HG03135 (cell line): ENCODE data around the gene ADGRA1.
"Not testable (repeated sequence)": the region's sequence is repeated elsewhere in the genome, so short reads cannot be mapped to it uniquely, and the experiment has no call there.

ENCODE experiments used
- ATAC-seq: cut with Tn5 transposase; IDR thresholded peaks from one replicate; pipeline ENCODE4 v1.9.1; 2021; ENCODE audit warnings: mild to moderate bottlenecking, moderate library complexity; ENCODE audit not compliant: unreplicated experiment

The ADGRA1 gene

GRCh38 chr10:133175624-133176023, 87.9 kb downstream of the ADGRA1 start:
- ATAC-seq = not testable (repeated sequence)

DNA sequence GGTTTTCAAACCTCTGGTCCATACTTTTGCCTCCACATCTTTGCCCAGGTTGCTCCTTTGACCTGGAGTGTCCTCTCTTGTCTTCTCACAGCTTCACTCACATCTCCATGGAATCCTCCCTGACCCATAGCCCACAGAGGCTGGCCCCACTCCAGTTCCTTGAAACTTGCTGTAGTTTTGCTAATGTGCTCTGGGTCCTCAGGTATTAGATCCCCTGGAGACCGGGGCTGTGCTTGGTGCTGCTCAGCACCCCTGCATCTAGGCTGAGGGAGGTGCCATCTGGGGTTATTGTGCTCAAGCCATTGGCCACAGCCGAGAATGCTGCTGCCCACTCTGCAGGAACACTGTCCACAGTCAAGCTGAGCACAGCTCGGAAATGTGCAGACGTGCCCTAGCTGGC, 88.8 kb downstream of the ADGRA1 start:
- no peak for ATAC-seq

DNA sequence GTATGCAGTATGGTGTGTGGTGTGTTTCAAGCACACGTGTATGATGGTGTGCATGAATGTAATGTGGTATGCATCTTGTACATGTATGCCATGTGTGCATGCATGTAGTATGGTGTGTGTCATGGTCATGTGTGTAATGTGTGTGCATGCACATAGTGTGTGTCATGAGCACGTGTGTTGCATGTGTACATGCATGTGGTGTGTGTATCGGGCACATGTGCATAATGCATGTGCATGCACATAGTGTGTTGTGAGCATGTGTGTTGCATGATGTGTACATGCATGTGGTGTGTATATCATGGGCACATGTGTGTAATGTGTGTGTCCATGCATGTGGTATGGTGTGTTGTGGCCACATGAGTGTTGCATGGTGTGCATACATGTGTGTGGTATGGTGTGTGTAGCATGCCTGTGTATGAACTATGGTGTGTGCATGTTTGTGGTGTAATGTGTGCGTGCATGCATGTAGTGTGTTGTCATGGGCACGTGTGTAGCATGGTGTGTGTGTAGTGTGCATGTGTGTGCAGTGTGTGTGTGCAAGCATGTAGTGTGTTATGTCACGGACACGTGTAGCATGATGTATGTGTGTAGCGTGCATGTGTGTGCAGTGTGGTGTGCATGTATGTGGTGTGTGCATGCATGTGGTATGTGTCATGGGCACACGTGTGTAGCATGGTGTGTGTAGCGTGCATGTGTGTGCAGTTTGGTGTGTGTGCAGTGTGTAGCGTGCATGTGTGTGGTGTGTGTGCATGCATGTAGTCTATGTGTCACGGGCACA, 89.8 kb downstream of the ADGRA1 start:
- ATAC-seq = no peak

- no peak for ATAC-seq
Measured at GRCh38 chr10:133178357-133179127, 90.8 kb downstream of the ADGRA1 start.

GRCh38 chr10:133179128-133179520, 91.4 kb downstream of the ADGRA1 start:
- no peak for ATAC-seq

- ATAC-seq = no peak
Measured at GRCh38 chr10:133179651-133180050, 91.9 kb downstream of the ADGRA1 start.

- ATAC-seq = no peak
Measured at GRCh38 chr10:133180192-133180964, 92.7 kb downstream of the ADGRA1 start.

DNA sequence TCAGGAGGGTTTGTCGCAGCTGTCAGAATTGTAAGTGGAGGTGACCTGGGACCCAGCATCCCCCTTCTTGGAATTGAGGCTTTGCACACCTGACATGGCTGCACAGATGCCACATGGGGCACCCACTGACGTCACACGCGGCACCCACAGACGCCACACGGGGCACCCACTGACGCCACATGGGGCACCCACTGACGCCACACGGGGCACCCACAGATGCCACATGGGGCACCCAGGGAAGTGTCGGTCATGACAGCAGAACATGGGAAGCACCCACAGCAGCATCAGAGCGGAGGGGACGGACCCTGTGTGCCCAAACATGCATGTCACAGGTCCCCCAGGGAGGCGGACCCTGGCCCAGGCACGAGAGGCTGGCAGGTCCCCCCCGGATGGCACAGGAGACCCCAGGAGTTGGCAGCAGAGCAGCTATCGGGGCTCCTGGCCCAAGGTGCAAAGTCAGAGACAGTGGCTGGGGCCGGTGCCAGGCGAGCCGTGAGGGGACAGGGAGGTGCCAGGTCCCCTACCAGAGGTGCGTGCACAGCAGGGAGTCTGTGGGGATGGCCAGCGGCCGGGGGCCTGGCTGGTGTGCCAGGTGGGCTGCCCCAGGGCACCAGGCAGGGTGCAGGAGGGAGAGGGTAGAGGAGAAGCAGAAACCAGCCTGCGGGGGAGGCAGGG, 93.4 kb downstream of the ADGRA1 start:
- no peak for ATAC-seq
